GM11168 (cell line): ENCODE data around the gene MKLN1.

Source experiments
- in situ Hi-C: fragments of 300-500 bp; cut with MboI; formaldehyde crosslinking; loops from one replicate; pipeline ENCODE4 v1.12.0; 2022; ENCODE audit warnings: low sequenced_read_pairs; ENCODE audit not compliant: unreplicated experiment

The MKLN1 gene

DNA sequence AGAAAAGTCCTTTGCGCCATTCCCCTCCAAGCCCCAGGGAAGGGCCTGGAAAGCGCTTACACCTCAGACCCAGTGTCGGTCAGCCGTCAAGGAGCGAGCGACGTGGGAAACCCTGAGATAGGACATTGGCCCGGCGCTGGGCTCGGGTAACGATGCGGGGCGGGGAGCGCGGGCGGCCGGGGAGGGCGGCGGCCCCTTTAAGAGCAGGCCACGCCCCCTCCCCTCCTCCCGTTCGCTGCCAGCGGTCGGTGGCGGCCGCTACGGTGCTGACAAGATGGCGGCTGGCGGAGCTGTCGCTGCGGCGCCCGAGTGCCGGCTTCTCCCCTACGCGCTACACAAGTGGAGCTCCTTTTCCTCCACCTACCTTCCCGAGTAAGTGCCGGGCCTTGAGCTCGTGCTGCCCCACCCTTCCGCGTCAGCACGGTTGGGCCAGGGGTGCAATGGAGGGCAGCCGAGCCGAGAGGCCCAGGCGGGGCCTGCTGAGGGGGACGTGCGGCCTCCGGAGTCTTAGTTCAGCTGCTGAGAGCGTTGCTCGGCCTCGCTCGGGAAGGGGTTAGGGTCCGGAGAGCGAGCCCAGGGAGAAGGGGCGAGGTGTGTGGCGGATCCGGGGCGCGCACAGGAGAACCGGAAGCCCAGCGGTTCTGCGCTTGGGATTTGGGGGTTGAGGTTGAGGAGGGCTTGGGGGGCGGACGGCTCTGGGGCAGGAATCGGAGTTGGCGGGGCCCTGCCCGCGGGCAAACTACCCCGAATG lies at the start of gene MKLN1:
MKLN1 (plus strand) TSS at position 251 of the 751 bp plus-strand sequence; CDS start at position 275, 24 bp downstream.
- in situ Hi-C loops, result no loop called here

DNA sequence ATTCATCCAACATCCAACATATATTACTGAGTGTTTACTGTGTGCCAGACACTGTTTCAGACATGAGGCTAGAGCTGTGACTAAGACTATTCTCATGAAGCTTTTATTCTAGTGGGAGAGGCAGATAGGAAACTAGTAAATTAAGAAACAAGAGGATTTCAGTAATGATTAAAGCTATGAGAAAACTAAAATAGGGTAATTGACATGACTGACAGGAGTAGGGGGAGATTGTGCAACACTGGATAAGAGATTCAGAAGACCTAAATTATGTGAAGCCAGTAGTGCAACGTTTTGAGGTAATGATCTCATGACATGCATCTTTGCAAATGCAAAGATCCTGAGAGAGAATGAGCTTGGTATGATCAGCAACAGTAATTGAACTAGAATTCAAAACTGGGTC lies 48.6 kb upstream of the MKLN1 start:
- in situ Hi-C loops, result no loop called here

DNA sequence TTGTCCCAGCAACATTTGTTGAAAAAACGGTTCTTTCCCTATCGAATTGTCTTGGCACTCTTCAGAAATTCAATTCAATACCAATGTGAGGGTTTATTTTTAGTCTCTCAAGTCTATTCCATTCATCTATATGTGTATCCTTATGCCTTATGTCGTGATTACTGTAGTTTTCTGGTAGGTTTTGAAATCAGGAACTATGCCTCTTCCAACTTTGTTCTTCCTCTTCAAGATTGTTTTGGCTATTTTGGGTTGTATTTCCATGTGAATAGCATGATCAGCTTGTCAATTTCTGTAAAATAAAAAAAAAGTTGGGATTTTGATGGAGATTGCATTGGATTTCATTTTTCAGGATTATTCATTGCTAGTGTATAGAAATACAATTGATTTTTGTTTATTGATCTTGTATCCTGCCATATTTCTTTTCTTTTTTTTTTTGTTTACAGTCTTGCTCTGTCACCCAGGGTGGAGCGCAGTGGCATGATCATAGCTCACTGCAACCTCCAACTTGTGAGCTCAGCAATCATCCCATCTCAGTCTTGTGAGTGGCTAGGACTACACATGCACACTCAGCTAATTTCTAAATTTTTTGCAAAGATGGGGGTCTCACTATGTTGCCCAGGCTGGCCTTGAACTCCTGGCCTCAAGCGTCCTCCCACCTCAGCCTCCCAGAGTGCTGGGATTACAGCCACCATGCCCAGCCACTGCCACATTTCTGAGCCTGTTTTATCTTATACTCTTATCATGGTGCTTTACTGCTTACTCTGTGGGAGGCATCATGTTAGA lies 46.2 kb upstream of the MKLN1 start:
- in situ Hi-C loops, result no loop called here

DNA sequence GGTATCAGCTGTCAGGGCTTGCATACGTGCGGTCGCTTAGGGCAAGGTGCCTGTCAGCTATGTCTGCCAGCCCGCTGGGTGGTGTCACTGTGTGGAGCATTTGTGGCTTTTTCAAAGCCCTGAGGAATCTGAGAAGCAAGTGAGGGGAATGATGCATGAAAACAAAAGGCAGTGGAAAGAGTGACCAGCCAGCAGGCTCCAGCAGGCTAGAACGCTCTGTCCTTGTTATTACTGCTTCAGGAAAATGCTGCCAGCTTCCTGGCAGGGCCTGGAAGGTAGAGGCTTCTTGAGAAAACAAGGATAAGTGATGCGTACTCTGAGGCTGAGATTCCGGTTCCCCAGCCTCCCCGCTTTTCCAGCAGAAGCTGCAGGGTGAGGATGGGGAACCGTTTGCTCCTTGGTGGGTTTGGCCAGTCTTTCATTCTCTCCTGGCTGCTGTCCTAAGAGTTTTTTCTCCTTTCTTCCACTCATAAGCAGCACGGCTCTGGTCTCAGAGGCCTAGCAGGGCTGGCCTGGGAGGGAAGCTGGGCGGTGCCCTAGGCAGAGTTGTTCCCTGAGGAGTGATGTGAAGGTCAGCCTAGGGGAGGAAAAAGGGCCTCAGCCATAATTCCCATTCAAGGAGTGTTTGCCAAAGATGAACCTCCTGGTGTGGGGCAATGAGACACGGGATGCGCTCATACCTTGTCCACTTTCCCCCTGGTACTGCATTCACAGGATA lies 42.8 kb upstream of the MKLN1 start:
- in situ Hi-C loops, result no loop called here

DNA sequence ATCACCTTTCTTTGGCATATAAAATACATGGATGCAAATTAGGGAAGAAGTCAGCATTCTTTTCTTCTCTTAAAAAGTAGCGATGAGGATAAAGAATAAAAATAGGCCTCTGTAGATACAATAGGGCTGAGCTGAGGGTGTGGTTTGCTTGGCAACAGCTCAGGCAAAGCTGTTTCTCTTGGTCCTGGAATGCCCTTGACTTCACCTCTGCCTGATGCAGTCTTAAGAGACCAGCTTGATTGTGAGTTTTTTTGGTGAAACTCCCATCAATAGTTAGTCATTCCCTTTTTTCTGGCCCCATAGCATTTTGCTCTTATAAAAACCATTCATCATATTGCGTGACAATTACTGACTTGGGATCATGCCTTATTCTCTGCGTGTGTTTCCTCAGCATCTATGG lies 42.1 kb upstream of the MKLN1 start:
- in situ Hi-C loops, result no loop called here

DNA sequence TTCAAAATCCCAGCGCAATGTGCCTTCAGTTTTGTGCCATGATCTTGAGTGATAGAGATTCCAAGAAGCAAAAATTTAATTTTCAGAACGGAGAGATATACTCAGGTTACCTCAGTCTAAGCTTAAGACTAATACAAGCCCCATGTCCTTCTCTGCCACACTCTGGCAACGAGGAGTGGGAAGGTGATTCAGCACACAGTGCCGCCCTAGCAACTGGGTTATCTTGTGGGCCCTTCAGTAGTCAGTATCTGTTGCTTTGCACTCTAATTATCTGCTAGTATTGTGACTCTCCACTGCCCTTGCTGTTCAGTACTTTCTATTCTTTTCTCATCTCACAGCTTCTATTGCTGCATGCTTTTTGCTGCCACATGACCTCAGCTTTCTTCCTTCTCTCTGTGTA lies 39.2 kb upstream of the MKLN1 start:
- in situ Hi-C loops, result no loop called here

DNA sequence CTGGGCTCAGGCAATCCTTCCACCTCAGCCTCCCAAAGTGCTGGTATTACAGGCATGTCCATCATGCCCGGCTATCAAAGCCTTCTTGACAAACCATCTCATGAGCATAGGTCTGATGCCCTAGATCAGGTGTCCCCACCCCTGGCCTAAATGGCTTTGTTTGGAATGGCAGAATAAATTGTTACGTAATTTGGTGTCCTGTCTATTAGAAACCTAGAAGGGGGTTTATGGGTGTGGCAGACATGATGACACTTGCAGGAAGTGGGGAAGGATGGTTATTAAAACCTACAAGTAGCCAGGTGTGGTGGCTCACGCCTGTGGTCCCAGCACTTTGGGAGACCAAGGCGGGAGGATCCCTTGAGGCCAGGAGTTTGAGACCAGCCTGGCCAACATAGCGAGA lies 38.6 kb upstream of the MKLN1 start:
- in situ Hi-C loops, result no loop called here

DNA sequence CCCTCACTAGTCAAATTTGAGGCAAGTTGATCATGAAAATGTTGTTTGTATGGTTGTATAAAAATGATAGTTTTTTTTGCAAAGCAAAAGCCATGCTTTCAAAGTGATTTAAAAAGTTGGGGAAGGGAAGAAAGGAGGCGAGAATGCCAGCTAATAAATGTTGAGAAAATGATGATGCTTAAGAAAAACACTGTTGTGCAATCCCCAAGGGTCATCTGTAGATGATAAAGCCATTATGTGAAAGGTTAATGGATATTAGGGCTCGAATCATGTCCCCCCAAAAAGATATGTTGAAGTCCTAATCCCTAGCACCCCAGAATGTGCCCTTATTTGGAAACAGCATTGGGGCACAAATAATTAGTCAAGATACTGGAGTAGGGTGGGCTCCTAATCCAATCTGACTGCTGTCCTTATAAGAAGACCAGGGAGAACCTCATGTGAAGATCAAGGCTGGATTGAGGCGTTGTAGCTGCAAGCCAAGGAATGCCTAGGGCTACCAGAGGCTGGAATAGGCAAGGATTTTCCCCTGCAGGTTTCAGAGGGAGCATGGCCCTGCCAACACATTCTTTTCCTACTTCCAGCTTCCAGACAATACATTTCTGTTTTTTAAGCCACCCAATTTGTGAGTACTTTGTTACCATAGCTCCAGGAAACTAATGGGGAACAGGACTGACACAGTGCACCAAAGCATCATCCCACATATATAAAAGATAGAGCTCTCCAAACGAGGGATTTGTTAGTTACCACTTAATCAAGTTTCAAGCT lies 35.4 kb upstream of the MKLN1 start:
- in situ Hi-C loops, result no loop called here

DNA sequence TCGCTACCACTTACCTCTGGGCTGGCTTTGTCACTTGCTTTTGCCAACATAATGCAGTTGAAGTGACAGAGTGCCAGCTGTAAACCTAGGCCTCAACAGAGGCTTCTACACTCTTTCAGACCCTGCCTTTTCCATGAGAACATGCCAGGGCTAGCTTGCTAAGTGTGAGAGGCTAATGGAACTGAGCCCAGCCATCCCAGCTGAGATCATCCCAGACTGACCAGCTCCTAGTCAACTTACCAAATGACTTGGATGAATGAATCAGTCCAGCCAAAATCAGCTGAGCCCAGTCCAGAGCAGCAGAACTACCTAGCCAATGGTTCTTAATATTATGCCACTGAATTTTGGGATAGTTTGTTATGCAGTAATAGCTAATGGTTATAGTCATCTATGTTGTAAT lies 34.7 kb upstream of the MKLN1 start:
- in situ Hi-C loops, result no loop called here

DNA sequence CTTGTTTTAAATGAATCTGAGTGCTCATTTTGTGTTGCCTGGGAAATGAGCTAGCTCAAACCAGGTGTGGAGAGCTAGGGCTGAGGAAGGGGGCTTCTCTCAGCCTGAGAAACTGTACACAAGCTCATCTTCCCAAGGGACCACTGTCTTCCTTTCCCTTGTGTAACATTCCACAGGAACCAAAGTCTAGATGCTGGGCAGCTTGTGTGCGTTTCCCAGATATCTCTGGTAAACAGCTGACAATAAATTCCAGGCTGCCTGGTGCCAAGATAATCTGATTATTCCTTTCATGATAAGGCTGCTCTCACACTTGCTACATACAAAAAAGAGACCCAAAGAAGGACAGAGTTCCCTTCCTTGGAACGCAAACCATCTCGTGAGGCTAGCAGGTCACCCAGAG lies 33.1 kb upstream of the MKLN1 start:
- in situ Hi-C loops, result no loop called here

DNA sequence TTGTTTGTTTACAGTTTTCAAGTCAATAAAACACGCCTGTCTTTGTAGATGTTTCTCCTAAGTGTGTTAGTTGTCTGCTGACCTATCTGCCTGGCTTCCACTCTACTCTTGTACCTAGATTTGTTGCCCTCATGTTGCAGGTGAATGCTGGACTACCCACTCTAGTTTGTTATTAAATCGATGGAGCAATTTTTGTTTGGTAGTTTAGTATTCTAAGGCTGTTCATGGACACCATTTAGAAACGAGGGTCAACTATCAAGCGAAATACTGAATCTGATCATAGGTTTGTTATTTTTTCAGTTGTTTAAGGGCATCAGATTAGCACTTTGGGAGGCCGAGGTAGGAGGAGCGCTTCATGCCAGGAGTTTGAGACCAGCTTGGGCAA lies 29.1 kb upstream of the MKLN1 start:
- in situ Hi-C loops, result no loop called here

DNA sequence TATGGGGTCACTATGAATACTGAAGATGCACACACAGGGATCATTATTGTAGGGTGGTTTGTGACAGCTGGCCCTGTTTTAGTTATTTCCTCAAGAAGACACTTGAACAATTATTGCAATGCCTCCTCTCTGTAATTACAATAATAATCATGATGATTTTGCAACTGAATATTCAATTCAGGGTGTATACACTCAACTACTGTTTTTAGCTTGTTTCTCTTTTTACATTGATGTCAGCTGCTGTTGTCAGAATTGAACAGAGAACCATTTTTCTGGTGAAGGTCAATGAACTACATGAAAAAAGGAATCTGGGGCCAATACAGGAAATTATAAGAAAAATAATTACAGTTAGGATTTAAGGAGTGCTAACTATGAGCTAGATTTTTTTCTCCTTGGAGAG lies 28.6 kb upstream of the MKLN1 start:
- in situ Hi-C loops, result no loop called here

DNA sequence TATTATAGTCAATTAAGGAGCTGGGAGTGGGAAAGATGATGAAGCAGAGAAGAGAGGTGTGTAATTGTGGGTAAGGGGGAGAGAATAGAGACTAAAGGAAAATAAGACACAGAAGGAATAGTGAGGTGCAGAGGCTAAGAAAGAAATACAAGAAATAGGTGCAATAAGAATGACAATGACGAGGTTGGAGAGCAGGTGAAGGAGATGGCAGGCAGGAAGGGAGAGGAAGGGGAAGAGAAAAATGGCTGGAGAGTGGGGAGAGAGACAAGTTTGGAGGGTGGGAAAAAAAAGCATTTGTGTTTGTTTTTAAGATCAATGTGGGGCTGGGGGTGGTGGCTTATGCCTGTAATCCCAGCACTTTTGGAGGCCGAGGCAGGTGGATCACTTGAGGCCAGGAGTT lies 27.6 kb upstream of the MKLN1 start:
- in situ Hi-C loops, result loop anchor here (10.0 kb wide), 1 partner anchor 225 kb away; no protein-coding TSS in a partner anchor

DNA sequence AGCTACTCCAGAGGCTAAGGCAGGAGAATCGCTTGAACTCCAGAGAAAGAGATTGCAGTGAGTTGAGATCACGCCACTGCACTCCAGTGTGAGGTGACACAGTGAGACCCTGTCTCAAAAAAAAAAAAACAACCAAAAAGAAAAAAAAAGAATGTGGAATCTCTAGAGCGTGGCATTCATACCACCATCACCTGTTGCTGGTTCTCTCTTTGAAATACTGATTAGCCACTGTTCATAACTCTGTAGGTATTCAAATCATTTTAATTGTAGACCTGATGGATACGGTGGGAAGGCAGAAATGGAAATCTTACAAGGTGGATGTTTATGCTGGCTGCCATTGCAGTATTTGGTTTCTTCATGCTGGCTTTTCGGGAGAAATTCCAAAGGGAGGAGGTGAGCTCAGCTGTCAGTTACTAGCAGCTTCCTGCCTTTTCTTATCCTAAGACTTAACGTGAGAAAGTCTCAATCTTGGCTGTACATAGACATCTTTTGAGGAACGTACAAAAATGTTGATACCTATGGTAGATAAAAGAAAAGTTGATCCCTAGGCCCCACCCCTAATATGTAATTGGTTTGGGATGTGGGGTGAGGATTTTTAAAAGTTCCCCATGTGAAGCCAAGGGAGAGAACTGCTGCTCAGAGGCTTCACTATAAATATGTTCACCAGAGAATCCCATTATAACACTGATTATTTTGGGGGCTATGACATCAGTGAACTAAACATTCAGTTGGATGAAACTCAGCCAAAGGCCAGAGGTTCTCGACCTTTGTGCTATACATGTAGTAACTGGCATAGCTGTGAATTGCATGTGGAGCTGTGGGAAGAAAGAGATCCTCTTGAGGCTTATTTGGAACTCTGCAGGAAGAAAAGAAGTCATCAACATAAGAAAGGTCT lies 26.9 kb upstream of the MKLN1 start:
- in situ Hi-C loops, result loop anchor here (10.0 kb wide), 1 partner anchor 226 kb away; no protein-coding TSS in a partner anchor

DNA sequence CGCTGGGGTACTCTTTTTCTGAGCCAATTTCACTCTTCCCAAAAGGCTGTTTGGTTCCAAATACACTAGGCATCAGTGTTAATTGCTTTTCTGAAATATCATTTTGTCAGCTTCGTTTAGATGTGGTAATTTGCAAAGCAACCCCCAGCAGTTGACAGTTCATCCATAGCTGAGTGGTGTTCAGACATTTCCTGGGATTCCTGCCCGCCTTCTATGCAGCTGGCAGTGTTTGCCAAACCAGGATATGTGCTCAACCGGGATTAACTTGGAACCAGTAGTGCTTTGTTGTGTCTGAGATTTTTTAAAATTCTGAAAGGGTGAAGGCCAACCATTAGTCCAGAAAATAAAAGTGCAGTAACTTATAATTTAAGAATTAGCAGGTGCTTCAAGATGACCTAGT lies 25.2 kb upstream of the MKLN1 start:
- in situ Hi-C loops, result loop anchor here (10.0 kb wide), 1 partner anchor 228 kb away; no protein-coding TSS in a partner anchor

DNA sequence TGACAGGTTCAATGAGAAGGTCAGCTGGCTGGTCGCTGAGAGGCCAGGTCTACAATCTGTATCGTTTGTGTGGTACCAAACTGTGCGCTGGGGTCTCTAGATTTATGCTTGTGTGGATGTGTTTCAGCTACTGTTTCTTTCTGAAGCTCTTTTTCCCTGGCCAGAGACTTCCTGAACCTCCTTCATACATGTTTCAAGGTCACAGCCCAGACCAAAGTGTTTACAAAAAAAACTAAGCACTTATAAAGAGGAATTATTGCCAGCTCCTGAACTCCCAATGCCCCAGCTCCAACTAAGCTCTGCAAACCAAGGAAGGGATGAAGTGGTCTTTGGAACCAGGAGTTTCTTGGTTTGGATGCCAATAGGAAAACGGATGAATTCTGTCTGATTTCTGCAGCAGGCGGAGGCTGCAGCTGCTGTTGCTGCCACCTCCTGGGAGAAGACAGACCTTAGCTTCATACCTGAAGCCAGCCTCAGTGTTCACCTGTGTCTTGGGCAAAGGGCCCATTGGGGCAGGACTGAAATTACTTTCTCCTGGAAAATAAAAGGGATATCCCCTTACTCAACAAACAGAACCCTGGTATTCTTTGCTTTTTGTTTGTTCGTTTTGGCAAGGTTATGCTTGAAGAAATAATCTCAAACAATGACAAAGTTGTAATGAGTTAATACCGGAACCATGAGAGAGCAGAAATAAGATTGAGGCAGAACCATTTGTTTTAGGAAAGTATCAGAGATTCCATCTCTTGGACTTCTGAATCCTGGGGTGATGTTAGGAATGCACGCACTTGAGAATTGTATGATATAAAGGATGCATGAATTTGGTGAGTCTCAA lies 24.6 kb upstream of the MKLN1 start:
- in situ Hi-C loops, result loop anchor here (10.0 kb wide), 1 partner anchor 228 kb away; no protein-coding TSS in a partner anchor

DNA sequence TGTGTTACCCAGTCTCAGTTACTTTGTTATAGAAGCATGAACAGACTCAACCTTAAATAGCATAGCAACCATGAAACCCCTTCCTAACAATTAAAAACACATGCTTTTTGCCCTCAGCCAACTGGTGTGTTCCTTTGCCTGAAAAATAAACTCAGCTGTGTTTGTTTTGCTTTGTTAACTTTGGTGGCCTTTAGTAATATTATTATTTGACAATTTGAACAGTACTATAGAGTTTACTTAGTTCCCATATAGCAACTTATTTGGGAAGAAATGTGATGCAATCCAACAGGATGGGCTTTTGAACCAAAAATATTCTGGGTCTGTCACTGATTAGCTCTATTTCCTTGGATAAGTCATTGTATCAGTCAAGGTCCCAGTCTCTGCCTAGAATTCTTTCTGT lies 22.5 kb upstream of the MKLN1 start:
- in situ Hi-C loops, result loop anchor here (10.0 kb wide), 1 partner anchor 230 kb away; no protein-coding TSS in a partner anchor

DNA sequence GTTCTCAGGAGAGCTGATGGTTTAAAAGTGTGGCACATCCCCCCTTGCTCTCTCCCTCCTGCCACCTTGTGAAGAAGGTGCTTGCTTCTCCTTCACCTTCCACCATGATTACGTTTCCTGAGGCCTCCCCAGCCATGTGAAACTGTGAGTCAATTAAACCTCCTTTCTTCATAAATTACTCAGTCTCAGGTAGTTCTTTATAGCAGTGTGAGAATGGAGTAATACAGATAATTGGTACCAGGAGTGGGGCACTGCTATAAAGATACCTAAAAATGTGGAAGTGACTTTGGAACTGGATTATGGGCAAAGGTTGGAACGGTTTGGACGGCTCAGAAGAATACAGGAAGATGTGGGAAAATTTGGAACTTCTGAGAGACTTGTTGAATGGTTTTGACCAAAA lies 21.6 kb upstream of the MKLN1 start:
- in situ Hi-C loops, result loop anchor here (10.0 kb wide), 1 partner anchor 231 kb away; no protein-coding TSS in a partner anchor
